ENCODE data around the gene VAPB.

GRCh38 chr20:58402827-58403226 lies 13.8 kb downstream of the VAPB start:
- TF ChIP-seq CTCF (conservative IDR thresholded peaks at IDR 0.05; ENCODE audit: low read depth, low read length) (no peak), SMC3 (IDR thresholded peaks at IDR 0.05; ENCODE audit: low read depth, low read length) (no peak), RCOR1 (IDR thresholded peaks at IDR 0.05; ENCODE audit: insufficient replicate concordance, low read length) (no peak), CEBPB (IDR thresholded peaks at IDR 0.05; ENCODE audit: low read depth, low read length) (no peak), RAD21 (IDR thresholded peaks at IDR 0.05; ENCODE audit: low read length) (no peak), MXI1 (IDR thresholded peaks at IDR 0.05; ENCODE audit: borderline replicate concordance, low read depth, low read length) (no peak), FOS (IDR thresholded peaks at IDR 0.05; ENCODE audit: low read depth, low read length) (no peak), POLR2A (IDR thresholded peaks at IDR 0.05; ENCODE audit: low read depth, low read length) (no peak), MAFK (IDR thresholded peaks at IDR 0.05; ENCODE audit: low read depth, low read length) (no peak), NFE2L2 (IDR thresholded peaks at IDR 0.05; ENCODE audit: low read depth, low read length) (no peak), USF2 (IDR thresholded peaks at IDR 0.05; ENCODE audit: low read depth, low read length) (no peak), CHD1 (IDR thresholded peaks at IDR 0.05; ENCODE audit: low read depth, low read length) (no peak), RFX5 (IDR thresholded peaks at IDR 0.05; ENCODE audit: low read depth, low read length) (no peak)
- TF ChIP-seq, protein P1, sequence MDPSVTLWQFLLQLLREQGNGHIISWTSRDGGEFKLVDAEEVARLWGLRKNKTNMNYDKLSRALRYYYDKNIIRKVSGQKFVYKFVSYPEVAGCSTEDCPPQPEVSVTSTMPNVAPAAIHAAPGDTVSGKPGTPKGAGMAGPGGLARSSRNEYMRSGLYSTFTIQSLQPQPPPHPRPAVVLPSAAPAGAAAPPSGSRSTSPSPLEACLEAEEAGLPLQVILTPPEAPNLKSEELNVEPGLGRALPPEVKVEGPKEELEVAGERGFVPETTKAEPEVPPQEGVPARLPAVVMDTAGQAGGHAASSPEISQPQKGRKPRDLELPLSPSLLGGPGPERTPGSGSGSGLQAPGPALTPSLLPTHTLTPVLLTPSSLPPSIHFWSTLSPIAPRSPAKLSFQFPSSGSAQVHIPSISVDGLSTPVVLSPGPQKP (IDR thresholded peaks at IDR 0.05; ENCODE audit: borderline replicate concordance, low read depth, low read length): no peak

Measured in IMR-90 (cell line).